GM12878 (cell line): ENCODE data around the gene GPX7. TPM values are rescaled to one million over a fixed set of nuclear protein-coding genes. Genes with fewer than 3 reads are reported as not detected.

Source experiments
- HDAC6 ChIP-seq: fragments of 200-600 bp; sonication (generic); IDR thresholded peaks from one replicate; pipeline ENCODE4 v1.8.0; 2017; ENCODE audit warnings: antibody characterized with exemption; ENCODE audit not compliant: unreplicated experiment
- MTA3 ChIP-seq: IDR thresholded peaks from 2 replicates; pipeline ENCODE4 v1.6.1; 2012; ENCODE audit warnings: low read length, inconsistent platforms, borderline replicate concordance
- MYB ChIP-seq: fragments of 150-350 bp; IDR thresholded peaks from 2 replicates; pipeline ENCODE4 v1.6.1; 2014; ENCODE audit warnings: mild to moderate bottlenecking, low read depth, low read length, borderline replicate concordance
- RBBP5 ChIP-seq: fragments of 200-600 bp; sonication (generic); conservative IDR thresholded peaks from 2 replicates; pipeline ENCODE4 v1.6.1; 2016
- STAT3 ChIP-seq: IDR thresholded peaks from 2 replicates; pipeline ENCODE4 v1.6.1; 2011; ENCODE audit warnings: low read depth, low read length, improper control_type of control experiment
- ZZZ3 ChIP-seq: IDR thresholded peaks from 2 replicates; pipeline ENCODE4 v1.6.1; 2011; ENCODE audit warnings: low read depth; ENCODE audit not compliant: control insufficient read depth, insufficient read length
- polyA plus RNA-seq, 11 experiments: library from polyadenylated mRNA; depleted of rRNA in 4 of 11; unstranded in 6 of 11; stranded (reverse) in 5 of 11; fragments of >200 nt; fragmentation: Nextera tagmentation in 4 of 11; fragmentation: Illumina TruSeq in 1 of 11; extraction: Ambion mirVana in 4 of 11; extraction: Trizol in 1 of 11; gene quantifications; 1 replicate in 1 of 11; 2 replicates in 10 of 11; pipeline versions ENCODE4 v1.2.1 to v1.2.3, GENCODE V29; 2011 to 2016; ENCODE audit warnings: inconsistent platforms in 2 of 11, missing spikeins in 2 of 11, low read depth in 1 of 11
- total RNA-seq, 4 experiments: library from RNA; depleted of rRNA in 3 of 4; stranded (reverse); fragments of >200 nt in 3 of 4; fragmentation: Illumina TruSeq in 1 of 4; extraction: Trizol in 1 of 4; gene quantifications; 2 replicates each; pipeline versions ENCODE4 v1.2.1 to v1.2.3, GENCODE V29; 2013 to 2021
- TF ChIP-seq, protein P1 (sequence below): IDR thresholded peaks from 2 replicates; pipeline ENCODE4 v1.6.1; 2011; ENCODE audit warnings: borderline replicate concordance, low read depth, mild to moderate bottlenecking, moderate library complexity, low read length; ENCODE audit not compliant: insufficient read depth, poor library complexity, severe bottlenecking
- TF ChIP-seq, protein P2 (sequence below): fragments of 450-650 bp; IDR thresholded peaks from 2 replicates; pipeline ENCODE4 v1.6.1; 2017; ENCODE audit warnings: mild to moderate bottlenecking, moderate library complexity
- TF ChIP-seq, protein P3 (sequence below): fragments of 450-650 bp; IDR thresholded peaks from 2 replicates; pipeline ENCODE4 v1.6.1; 2014; ENCODE audit warnings: mild to moderate bottlenecking

GPX7 gene
- total and polyA plus RNA-seq, 10 of the 15 experiments (the other 5 are each of a cell fraction or from before 2014, with no cell fraction given), result 1.9 to 4.2 (median 2.5) TPM; not detected in 1

DNA sequence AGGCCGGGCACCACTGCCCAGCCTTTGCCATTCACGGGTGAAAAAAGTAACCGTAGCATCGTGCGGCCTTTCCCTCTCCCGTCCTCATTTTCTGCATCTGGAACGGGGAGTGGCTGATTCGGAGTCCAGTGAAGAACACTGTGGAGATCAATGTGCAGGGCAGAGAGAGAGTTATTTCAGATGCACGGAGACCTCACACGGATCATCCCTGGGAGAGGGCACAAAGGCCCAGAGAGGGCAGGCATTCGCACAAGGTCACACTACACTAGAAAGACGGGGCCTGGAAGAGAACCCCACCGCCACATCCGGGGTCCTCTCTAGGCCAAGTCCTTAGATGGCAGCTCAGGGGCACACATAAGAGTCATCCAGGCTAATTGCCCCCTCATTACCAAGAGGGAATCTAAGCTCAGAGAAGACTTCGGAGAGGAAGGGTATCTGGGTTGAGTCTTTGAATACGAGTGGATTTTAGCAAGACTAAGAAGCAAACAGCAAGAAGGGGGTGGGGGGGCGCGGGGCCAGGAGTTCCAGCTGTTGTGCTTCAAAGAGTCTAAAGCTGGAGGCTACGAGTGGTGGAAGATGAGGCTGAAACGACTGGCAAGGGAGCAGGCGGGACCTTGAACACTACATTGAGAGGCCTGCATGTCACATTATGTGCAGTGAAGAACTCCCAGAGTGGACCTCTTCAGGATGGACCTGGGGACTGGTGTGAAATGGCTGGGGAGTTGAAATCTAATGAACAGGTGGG, 857 bp downstream of the GPX7 start (continued):
- TF ChIP-seq, protein P1, sequence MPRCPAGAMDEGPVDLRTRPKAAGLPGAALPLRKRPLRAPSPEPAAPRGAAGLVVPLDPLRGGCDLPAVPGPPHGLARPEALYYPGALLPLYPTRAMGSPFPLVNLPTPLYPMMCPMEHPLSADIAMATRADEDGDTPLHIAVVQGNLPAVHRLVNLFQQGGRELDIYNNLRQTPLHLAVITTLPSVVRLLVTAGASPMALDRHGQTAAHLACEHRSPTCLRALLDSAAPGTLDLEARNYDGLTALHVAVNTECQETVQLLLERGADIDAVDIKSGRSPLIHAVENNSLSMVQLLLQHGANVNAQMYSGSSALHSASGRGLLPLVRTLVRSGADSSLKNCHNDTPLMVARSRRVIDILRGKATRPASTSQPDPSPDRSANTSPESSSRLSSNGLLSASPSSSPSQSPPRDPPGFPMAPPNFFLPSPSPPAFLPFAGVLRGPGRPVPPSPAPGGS, result no peak
- TF ChIP-seq, protein P2, sequence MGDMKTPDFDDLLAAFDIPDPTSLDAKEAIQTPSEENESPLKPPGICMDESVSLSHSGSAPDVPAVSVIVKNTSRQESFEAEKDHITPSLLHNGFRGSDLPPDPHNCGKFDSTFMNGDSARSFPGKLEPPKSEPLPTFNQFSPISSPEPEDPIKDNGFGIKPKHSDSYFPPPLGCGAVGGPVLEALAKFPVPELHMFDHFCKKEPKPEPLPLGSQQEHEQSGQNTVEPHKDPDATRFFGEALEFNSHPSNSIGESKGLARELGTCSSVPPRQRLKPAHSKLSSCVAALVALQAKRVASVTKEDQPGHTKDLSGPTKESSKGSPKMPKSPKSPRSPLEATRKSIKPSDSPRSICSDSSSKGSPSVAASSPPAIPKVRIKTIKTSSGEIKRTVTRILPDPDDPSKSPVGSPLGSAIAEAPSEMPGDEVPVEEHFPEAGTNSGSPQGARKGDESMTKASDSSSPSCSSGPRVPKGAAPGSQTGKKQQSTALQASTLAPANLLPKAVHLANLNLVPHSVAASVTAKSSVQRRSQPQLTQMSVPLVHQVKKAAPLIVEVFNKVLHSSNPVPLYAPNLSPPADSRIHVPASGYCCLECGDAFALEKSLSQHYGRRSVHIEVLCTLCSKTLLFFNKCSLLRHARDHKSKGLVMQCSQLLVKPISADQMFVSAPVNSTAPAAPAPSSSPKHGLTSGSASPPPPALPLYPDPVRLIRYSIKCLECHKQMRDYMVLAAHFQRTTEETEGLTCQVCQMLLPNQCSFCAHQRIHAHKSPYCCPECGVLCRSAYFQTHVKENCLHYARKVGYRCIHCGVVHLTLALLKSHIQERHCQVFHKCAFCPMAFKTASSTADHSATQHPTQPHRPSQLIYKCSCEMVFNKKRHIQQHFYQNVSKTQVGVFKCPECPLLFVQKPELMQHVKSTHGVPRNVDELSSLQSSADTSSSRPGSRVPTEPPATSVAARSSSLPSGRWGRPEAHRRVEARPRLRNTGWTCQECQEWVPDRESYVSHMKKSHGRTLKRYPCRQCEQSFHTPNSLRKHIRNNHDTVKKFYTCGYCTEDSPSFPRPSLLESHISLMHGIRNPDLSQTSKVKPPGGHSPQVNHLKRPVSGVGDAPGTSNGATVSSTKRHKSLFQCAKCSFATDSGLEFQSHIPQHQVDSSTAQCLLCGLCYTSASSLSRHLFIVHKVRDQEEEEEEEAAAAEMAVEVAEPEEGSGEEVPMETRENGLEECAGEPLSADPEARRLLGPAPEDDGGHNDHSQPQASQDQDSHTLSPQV, result no peak
- no peak for TF ChIP-seq HDAC6
- TF ChIP-seq RBBP5, result no peak
- TF ChIP-seq ZZZ3, result no peak
- no peak for TF ChIP-seq MYB
- TF ChIP-seq STAT3, result no peak
- TF ChIP-seq, protein P3, sequence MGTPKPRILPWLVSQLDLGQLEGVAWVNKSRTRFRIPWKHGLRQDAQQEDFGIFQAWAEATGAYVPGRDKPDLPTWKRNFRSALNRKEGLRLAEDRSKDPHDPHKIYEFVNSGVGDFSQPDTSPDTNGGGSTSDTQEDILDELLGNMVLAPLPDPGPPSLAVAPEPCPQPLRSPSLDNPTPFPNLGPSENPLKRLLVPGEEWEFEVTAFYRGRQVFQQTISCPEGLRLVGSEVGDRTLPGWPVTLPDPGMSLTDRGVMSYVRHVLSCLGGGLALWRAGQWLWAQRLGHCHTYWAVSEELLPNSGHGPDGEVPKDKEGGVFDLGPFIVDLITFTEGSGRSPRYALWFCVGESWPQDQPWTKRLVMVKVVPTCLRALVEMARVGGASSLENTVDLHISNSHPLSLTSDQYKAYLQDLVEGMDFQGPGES, result no peak
- TF ChIP-seq MTA3, result no peak
